PC-9 (cell line): Measurements from ENCODE around the gene ADD3.

ENCODE experiments used
- CTCF ChIP-seq: fragments of 200-600 bp; sonication (generic); conservative IDR thresholded peaks from 2 replicates; pipeline ENCODE4 v1.6.1; 2017; ENCODE audit warnings: mixed run types, antibody characterized with exemption, mild to moderate bottlenecking, moderate library complexity
- EZH2 ChIP-seq: fragments of 200-600 bp; sonication (generic); IDR thresholded peaks from 2 replicates; pipeline ENCODE4 v1.8.0; 2017; ENCODE audit warnings: antibody characterized with exemption, low read depth

GRCh38 chr10:110033701-110034235, 26.0 kb downstream of the ADD3 start:
- TF ChIP-seq CTCF (no peak), EZH2 (no peak)
